Right lobe of liver (tissue), 4 donors: Measurements from ENCODE around the gene ZNF780A.

Experiments
- POLR2A ChIP-seq: fragments of 450-650 bp; IDR thresholded peaks from one replicate; pipeline ENCODE4 v1.6.1; 2017; ENCODE audit warnings: antibody characterized with exemption, mild to moderate bottlenecking
- TF ChIP-seq, protein P1 (sequence below), 4 donors: fragments of 200-600 bp in 3 of 4; fragments of 450-650 bp in 1 of 4; IDR thresholded peaks; one replicate each; pipeline versions ENCODE4 v1.5.1 to v1.8.0; 2016 to 2022; ENCODE audit warnings: antibody characterized with exemption in 4 of 4, mild to moderate bottlenecking in 2 of 4
- donor health status: DM: no; HTN: no; CAD: no.
- donor health status: DM: no; HTN: no; CAD: no.
- donor health status: DM: no; HTN: yes; CAD: no.

- TF ChIP-seq, protein P1, sequence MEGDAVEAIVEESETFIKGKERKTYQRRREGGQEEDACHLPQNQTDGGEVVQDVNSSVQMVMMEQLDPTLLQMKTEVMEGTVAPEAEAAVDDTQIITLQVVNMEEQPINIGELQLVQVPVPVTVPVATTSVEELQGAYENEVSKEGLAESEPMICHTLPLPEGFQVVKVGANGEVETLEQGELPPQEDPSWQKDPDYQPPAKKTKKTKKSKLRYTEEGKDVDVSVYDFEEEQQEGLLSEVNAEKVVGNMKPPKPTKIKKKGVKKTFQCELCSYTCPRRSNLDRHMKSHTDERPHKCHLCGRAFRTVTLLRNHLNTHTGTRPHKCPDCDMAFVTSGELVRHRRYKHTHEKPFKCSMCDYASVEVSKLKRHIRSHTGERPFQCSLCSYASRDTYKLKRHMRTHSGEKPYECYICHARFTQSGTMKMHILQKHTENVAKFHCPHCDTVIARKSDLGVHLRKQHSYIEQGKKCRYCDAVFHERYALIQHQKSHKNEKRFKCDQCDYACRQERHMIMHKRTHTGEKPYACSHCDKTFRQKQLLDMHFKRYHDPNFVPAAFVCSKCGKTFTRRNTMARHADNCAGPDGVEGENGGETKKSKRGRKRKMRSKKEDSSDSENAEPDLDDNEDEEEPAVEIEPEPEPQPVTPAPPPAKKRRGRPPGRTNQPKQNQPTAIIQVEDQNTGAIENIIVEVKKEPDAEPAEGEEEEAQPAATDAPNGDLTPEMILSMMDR (IDR thresholded peaks at IDR 0.05) = no peak
- no peak for TF ChIP-seq POLR2A
Measured at GRCh38 chr19:40136818-40137217, 46.1 kb upstream of the ZNF780A start.
